ENCODE measurements around the gene RBFOX2.
"Not testable (repeated sequence)": the region's sequence is repeated elsewhere in the genome, so short reads cannot be mapped to it uniquely, and the experiment has no call there.

The RBFOX2 gene

GRCh38 chr22:35838855-35839576, 189.6 kb downstream of the RBFOX2 start:
- no peak for DNase-seq (ENCODE audit: low read depth in 2 of 3, low spot score in 1 of 3)

DNA sequence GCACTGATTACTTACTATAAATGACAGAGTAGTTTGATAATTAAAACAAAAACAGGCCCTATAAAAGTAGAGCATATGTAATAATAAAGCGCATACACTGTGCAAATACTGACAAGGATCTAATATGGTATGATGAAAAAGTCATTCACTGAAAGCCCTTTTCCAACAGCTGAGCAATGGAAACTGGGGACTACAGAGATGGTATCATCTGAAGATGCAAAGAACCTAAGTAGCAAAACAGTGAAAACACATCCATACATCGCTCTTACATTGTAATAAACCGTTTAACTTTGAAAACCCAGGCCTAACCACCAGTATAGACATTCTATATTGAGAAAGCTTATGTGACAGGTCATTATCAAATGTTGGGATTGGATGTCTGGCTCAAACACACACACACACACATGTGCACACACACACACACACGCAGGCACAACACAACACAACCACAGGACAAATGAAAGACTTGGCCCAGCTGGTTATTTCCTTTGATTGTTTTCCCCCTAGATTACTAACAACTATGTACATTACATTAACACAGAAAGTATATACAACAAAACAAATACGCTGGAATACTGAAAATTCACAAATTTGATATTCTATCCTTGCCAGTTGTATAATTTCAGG, 191.4 kb downstream of the RBFOX2 start:
- DNase-seq (ENCODE audit: low read depth in 2 of 3, low spot score in 1 of 3), result no peak

DNA sequence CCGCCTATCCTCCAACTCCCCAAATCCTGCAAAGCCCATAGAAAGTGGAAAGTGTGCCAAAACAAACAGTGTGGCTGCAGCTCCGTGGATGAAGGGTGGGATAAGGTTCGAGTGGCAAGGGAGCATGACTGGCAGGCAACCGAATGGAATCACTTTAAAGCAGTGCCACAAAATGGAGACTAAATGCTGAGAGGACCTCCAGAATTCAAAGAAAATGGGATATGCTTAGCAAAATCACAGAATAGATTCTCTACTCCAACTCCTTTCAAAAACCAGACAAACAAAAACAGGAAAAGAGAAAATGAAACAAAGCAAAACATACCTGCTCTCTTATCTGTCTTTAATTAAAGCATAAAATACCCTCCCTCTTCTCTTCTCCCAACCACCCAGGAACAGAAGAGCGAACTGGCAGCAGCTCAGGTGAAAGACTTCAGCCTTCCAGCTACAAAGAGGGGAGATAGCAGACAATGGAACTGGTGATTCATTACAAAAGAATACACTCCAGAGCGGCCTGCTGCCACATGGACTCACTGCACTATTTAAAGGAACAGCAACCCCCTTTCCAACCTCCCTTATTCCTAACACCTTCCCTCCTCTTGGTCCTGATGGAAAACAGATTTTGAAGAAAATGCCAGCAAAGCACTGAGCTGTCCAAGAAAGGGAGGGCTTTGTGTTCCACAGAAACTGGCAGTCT, 192.5 kb downstream of the RBFOX2 start:
- DNase-seq (ENCODE audit: low read depth in 2 of 3, low spot score in 1 of 3), result no peak

GRCh38 chr22:35835267-35835997, 193.2 kb downstream of the RBFOX2 start:
- DNase-seq (ENCODE audit: low read depth in 2 of 3, low spot score in 1 of 3), result no peak

GRCh38 chr22:35834061-35834460, 194.6 kb downstream of the RBFOX2 start:
- DNase-seq (ENCODE audit: low read depth in 2 of 3, low spot score in 1 of 3), result no peak

DNA sequence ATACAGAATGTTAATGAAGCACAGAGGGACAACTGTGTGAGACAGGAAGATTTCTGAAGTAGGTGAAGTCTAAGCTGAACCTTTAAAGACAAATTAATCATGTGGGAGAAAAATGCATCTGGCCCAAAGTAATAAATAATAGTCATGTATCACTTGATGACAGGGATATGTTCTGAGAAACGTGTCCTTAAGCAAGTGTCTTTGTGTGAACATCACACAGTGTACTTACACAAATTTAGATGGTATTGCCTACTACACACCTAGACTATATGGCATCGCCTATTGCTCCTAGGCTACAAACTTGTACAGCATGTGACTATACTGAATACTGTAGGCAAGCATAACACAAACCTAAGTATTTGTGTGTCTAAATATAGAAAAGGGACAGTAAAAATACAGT, 198.3 kb downstream of the RBFOX2 start:
- DNase-seq (ENCODE audit: low read depth in 2 of 3, low spot score in 1 of 3), result no peak

GRCh38 chr22:35824256-35824655, 204.4 kb downstream of the RBFOX2 start:
- no peak for DNase-seq (ENCODE audit: low read depth in 2 of 3, low spot score in 1 of 3)

GRCh38 chr22:35821654-35822053, 207.0 kb downstream of the RBFOX2 start:
- DNase-seq (ENCODE audit: low read depth in 2 of 3, low spot score in 1 of 3), result no peak

GRCh38 chr22:35819421-35819820, 209.2 kb downstream of the RBFOX2 start:
- no peak for DNase-seq (ENCODE audit: low read depth in 2 of 3, low spot score in 1 of 3)

DNA sequence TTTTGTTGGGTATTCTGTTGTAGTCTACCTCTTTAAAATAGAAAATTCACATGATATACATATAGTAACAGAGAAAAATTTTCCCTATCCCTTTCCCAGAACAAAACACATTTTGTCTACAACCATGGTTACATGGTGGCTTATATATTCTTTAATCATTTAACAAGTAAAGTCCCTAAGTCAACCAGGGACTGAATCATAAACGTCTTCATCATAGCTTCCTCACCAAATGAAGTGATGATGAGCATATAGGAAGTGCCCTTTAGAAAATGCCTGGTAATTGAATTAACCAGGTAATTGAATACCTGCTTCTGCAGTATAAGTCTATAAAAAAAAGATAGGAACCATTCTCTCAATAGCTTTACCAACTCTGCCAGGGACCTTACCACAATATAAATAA, 209.7 kb downstream of the RBFOX2 start:
- no peak for DNase-seq (ENCODE audit: low read depth in 2 of 3, low spot score in 1 of 3)

DNA sequence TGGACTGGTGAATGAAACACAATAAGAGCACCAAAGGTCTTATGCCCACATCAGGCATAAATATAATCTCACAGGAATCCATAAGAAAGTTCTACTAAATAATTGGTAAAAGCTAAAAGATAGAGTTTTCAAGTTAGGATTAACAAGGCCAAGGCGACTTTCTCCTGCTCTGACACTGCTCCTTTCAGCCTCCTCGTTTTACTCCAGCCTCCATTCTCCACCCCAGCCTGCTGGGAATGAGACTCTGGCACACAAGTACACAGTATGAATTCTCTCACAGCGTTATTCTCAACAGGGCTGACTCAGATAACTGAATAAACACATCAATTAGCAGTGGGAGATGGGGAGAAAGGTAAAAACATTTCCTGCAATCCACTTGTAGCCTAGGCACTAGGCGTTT, 216.0 kb downstream of the RBFOX2 start:
- DNase-seq (ENCODE audit: low read depth in 2 of 3, low spot score in 1 of 3), result no peak

GRCh38 chr22:35811670-35812069, 217.0 kb downstream of the RBFOX2 start:
- DNase-seq (ENCODE audit: low read depth in 2 of 3, low spot score in 1 of 3), result no peak

DNA sequence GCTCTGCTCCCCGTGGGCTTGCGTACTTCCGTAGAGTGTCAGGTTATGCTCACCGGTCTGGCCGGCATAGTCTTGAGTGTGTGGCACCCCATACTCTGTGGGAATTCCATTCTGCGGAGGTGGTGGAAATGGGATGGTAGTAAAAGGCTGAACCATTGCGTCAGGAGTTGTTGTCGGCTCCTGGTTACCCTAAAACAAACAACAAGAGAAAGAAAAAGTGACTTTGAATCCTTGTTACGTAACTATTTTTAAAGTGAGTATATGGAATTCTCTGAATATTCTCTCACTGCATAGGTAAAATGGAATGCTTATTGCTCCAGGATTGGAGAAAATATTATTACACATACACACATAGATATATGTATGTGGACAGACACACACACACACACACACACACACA, 218.8 kb downstream of the RBFOX2 start:
- no peak for DNase-seq (ENCODE audit: low read depth in 2 of 3, low spot score in 1 of 3)

- no peak for DNase-seq (ENCODE audit: low read depth in 2 of 3, low spot score in 1 of 3)
Measured at GRCh38 chr22:35808377-35808776, 220.2 kb downstream of the RBFOX2 start.

GRCh38 chr22:35806668-35807067, 222.0 kb downstream of the RBFOX2 start:
- DNase-seq (ENCODE audit: low read depth in 2 of 3, low spot score in 1 of 3), result not testable (repeated sequence)

DNA sequence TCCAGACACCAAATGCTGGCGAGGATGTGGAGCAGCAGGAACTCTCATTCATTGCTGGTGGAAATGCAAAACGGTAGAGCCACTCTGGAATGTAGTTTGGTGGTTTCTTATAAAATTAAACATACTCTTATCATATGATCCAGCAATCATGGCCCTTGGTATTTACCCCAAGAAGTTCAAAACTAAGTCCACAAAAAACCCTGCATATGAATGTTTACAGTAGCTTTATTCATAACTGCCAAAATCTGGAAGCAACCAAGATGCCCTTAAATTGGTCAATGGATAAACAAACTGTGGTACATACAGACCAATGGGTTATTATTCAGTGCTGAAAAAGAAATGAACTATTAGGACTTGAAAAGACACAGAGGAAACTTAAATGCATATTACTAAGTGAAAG, 223.2 kb downstream of the RBFOX2 start:
- no peak for DNase-seq (ENCODE audit: low read depth in 2 of 3, low spot score in 1 of 3)

- no peak for DNase-seq (ENCODE audit: low read depth in 2 of 3, low spot score in 1 of 3)
Measured at GRCh38 chr22:35804421-35804820, 224.2 kb downstream of the RBFOX2 start.

GRCh38 chr22:35802885-35803284, 225.7 kb downstream of the RBFOX2 start:
- no peak for DNase-seq (ENCODE audit: low read depth in 2 of 3, low spot score in 1 of 3)

DNA sequence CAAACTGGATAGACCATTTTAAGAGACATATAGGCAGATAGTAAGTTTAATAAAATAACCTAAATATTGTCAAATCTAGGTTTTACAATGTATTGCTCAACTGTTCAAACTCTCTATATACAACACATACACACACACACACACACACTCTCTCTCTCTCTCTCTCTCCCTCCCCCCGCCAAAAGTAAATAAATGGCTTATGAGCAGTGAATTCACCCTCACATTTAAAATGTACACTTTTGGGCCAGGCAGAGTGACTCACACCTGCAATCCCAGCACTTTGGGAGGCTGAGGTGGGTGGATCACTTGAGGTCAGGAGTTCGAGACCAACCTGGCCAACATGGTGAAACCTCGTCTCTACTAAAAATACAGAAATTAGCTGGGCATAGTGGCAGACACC, 227.3 kb downstream of the RBFOX2 start:
- DNase-seq (ENCODE audit: low read depth in 2 of 3, low spot score in 1 of 3), result not testable (repeated sequence)

DNA sequence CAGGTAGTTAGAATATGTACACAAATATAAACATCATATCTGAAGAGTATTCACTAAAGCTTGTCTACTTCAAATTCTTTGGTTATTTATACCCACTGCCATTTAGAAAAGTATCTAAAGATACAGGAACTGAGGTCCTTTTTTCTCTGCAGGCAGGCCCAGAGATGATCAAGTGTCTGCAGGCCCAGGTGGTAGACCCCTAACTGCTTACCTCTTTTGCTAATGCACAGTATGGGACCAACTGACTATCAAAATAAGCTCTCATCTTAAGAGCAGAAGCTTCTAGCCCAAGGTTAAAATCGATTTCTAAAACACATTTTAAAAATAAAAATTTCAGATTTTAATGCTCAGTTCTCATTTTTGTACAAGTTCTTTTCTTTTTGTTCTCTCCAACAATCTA, 229.5 kb downstream of the RBFOX2 start:
- no peak for DNase-seq (ENCODE audit: low read depth in 2 of 3, low spot score in 1 of 3)

GRCh38 chr22:35797411-35797810, 231.2 kb downstream of the RBFOX2 start:
- DNase-seq (ENCODE audit: low read depth in 2 of 3, low spot score in 1 of 3), result no peak

- no peak for DNase-seq (ENCODE audit: low read depth in 2 of 3, low spot score in 1 of 3)
Measured at GRCh38 chr22:35795476-35795875, 233.1 kb downstream of the RBFOX2 start.
